GM21390 (cell line): ENCODE measurements around the gene TOP3A.

Experiments
- ATAC-seq: cut with Tn5 transposase; IDR thresholded peaks from one replicate; pipeline ENCODE4 v1.9.1; 2021; ENCODE audit not compliant: unreplicated experiment

The TOP3A gene

GRCh38 chr17:18256351-18256750 lies 58.4 kb downstream of the TOP3A start:
- ATAC-seq, result no peak

- no peak for ATAC-seq
Observed at GRCh38 chr17:18254888-18255649, 59.7 kb downstream of the TOP3A start.

DNA sequence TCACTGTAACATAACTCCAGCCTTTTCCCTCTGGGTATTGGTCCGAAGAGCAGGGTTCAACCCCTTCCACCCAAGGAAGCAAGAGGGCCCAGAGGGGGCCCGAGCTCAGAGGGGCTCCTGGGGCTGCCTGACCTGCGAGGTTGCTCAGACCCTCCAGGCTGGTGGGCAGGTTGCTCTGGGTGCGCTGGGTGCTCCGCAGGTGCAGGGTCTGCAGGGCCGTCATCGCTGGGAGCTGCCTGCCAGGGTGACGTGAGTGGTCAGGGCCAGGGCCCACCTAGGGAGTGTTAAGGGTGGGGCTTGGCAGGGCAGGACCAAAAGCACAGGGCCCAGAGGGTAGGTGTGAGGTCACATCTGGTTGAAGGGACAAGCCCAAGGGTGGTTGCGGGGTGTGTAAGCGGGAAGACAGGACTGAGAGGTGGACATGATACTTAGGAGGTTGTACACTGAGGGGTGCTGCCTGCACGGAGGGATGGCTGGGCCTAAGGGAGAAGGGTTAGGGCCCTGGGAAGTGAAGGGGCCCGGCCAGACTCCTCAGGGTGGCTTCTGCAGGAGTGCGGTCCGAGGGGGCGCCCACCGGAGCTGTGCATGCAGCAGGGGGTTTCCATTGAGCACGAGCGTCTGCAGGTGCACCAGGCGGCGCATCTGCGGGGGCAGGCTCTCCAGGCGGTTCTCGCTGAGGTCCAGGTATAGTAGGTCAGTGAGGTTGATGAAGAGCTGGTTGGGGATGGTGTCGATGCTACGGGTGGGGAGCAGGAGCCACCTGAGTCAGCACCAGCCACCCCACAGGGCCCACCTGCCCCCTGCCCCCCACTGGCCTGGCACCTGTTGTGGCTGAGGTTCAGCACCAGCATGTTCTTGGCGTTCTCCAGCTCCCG lies 60.6 kb downstream of the TOP3A start:
- ATAC-seq, result no peak

- no peak for ATAC-seq
Observed at GRCh38 chr17:18253187-18253884, 61.5 kb downstream of the TOP3A start.

DNA sequence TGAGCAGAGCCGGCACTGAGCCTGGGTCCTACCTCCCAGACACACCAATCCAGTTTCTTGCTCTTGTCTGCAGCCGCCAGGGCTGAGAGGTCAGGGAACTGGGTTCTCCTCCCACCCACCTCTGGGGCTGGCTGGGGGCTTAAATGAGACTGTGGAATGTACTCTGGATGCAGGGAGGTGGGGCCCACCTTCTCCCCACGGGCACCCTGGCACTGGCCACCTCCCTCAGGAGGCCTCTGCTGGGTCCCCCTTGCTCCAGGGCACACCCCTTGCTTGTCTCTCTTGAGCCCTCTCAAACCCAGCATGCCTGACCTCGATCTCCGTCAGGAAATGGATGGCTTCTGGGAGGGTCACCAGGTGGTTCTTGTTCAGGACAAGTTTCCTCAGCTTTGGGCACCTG lies 62.6 kb downstream of the TOP3A start:
- no peak for ATAC-seq

DNA sequence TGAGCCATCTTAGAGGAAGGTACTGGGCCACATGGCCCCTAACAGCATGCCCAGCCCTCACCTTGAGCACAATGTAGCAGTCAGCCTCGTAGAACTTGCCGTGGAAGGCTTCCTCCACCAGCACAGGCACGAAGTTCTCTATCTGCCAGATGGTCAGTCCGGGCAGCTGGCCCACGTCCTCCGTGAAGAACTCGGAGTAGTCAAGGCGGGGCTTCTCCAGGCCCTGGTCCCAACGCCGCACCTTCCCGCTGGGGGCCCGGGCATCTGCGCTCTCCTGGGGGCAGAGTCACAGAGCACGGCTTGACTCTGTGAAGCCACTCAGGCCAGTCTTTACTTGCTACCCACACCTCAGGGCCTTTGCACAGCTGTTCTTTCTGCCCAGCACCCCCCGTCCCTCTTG lies 63.6 kb downstream of the TOP3A start:
- ATAC-seq, result no peak

GRCh38 chr17:18250708-18251107 lies 64.1 kb downstream of the TOP3A start:
- ATAC-seq, result no peak

DNA sequence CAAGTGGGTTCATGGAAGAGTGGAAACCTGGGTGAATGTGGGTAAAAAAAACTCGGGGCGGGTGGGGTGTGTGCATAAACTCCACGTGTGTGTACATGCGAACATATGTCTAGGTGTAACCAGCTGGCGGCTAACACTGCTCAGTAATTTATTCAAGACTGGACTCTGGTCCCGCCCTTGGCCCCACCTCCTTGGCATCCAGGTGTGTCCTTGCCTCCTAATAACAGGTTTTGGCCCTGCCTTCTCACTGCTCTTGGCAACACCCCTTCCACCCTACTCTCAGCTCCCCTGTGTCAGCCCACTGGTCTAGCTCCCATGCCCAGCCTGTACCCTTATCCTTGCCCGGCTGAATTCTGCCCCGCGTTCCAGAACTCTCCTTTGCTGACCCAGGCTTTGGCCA lies 64.5 kb downstream of the TOP3A start:
- ATAC-seq, result no peak

DNA sequence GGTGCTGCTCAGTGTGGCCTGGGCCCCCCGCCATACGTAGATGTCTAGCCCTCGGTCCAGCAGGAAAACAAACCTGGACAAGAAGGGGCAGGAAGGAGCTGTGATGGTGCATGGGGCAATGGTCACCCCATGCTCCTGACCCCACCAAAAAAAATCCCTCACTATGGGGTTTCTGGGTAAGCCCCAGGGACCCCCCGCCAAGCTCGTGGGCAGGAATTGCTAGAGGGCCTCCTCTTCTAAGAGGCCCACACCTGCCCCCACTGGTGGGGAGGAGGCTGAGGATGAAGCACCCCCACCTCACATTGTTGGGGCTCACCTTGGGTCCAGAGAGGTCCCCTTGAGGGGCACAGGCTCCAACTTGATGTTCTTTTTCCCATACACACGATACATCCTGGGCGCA lies 66.0 kb downstream of the TOP3A start:
- no peak for ATAC-seq

DNA sequence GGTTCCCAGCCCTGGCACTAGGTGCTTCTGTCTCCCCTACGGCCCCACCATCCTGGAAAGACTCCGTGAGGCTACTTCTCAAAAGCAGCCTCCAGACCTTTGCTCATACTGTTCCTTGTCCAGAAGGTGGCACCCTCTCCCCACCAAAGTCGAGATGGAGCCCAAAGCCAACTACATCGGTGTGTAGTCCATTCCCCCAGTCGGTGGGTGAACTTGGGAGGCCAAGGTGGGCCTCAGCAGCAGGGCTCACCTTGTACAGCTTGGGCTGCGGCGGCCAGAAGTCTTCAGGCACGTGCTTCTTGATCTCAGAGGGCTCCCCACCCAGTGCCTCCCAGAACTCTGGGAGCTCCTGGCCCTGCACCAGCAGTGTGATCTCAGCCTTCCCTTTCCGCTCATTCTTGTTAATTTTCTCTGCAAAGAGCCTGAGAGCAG lies 66.5 kb downstream of the TOP3A start:
- no peak for ATAC-seq

DNA sequence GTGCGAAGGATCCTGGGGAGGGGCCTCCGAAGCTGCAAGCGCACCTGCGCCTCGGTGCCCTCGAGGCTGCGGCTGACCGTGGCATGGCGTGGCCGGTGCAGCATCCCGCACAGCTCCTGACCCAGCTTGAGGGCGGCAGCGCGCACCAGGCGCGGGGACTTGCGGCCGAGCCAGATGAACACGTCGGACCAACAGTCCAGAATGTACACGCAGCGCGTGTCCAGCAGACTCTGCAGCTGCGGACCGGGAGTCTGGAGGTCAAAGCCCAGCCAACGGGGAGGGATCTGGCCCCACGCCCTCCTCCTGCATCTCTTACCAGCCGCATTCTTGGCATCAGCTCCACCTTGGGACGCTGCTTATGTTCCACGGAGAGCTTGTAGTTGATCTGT lies 67.2 kb downstream of the TOP3A start:
- ATAC-seq, result no peak

DNA sequence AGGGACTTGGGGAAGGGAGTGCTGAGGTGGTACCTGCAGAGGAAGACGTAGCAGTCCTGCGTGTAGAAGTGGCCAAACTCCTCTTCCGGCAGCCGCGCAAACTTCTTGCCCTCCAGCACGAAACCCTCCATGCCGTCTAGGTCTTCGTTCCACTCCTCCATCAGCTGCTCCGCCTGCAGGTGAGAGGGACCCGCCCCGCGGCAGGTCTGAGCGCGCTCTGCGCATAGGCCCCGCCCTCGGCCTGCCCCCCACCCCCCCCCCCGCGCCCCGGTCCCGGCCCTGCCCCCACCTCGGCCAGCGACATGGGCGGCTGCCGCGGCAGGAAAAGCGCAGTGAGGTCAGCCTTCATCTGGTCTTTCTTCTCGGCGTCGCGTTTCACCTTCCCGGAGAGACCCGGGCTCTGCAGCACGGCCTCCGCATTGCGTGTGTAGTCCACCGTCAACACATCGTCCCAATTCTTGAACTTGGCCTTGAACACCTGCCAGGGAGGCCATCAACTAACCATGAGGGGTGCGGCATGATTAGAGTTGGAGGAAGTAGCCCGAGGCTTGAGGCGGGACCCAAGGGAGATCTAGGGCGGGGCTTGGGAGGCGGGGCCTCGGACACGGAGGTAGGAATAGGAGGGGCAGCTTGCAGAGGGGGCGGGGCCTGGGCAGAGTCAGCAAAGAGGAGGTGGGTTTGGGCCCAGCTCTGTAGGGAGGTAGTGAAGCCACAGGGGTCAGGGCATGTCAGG lies 67.7 kb downstream of the TOP3A start:
- no peak for ATAC-seq

GRCh38 chr17:18246109-18246725 lies 68.6 kb downstream of the TOP3A start:
- ATAC-seq, result no peak

DNA sequence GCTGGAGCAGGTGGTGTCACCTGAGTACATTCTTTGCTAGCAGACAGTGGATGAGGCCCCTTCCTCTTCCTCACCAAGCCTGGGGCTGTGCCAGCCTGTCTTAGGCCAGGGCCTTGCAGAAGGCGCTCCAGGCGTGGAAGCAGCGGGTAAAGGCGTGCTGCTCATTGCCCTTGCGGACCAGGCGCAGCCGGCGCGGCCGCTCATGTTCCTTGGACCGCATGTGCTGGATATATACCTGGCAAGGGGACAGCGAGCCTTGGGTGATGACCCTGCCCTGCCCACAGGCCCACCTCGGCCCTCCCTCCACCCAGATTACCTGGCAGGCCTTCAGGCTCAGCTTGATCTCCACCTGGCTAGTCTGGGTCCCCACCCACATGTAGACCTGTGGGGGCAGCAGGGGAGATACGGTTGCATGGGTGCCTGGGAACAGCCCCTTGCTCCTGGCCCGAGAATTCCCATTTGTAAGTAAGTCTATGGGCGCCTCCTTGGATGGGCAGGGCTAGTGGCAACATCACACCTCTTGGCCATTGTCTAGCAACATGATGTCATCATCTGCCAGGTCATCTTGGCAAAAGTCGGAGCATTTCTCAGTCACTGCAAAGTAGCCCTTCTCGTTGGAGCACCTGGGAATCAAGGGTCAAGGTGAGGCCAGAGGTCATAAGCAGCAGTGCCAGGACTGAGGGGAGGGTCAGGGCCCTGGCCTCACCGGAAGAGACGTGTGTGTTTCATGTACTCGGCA lies 69.6 kb downstream of the TOP3A start:
- ATAC-seq, result no peak

DNA sequence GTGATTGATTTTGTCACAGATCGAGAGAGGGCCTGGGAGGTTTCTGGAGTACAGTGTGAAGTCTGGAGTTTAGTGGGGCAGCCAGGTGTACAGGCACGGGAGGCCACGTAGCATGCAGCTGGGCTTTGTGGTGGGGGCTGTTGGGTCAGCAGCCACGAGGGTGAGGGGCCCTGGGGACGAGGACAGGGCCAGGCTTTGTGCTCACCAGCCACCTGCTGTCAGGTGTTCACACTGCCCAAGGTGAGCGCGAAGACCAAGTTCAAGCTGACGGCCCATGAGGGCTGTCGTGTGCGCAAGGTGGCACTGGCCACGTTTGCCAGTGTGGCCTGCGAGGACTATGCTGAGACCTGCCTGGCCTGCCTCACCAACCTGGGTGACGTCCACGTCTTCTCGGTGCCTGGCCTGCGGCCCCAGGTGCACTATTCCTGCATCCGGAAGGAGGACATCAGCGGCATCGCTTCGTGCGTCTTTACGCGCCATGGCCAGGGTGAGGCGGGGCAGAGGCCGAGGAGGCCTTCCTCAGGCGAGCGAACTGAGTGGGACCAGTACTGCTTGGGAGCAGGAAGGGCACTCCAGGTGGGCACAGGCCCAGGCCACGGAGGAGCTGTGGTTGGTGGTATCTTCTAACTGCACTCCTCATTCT lies 73.4 kb downstream of the TOP3A start:
- no peak for ATAC-seq

GRCh38 chr17:18240449-18240848 lies 74.3 kb downstream of the TOP3A start:
- no peak for ATAC-seq

- ATAC-seq, result no peak
Observed at GRCh38 chr17:18238299-18238698, 76.5 kb downstream of the TOP3A start.

DNA sequence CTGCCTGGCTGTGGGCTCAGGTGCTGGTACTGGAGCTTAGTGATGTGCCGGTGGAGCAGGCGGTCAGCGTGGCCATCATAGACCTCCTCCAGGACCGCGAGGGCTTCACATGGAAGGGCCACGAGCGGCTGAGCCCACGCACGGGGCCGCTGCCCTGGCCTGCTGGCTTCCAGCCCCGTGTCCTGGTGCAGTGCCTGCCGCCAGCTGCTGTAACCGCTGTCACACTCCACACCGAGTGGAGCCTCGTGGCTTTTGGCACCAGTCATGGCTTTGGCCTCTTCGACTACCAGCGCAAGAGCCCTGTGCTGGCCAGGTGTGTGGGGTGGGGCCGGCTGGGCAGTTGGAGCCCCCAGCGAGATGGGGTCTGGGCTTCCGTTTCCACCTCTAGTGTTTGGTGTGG lies 77.3 kb downstream of the TOP3A start:
- ATAC-seq, result no peak

DNA sequence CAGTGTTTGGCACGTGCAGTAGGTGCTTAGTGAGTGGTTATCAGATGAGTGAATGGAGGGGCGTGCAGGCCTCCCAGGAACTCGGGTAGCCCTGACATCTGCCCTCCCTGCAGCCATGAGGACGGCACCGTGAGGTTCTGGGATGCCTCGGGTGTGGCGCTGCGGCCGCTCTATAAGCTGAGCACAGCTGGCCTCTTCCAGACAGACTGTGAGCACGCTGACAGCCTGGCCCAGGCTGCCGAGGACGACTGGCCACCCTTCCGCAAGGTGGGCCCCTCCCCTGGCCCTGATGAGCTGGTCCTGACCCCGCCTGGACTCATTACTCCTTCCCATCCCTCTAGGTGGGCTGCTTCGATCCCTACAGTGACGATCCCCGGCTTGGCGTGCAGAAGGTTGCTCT lies 78.3 kb downstream of the TOP3A start:
- ATAC-seq, result no peak
